Measurements from ENCODE around the gene CTNNA3. TPM values are rescaled to one million over a fixed set of nuclear protein-coding genes. Genes with fewer than 3 reads are reported as not detected.
"Not testable (repeated sequence)": the region's sequence is repeated elsewhere in the genome, so short reads cannot be mapped to it uniquely, and the experiment has no call there.

CTNNA3 gene
- polyA plus RNA-seq, 6 donors from 2014 or later, result 0.38 to 1.2 TPM; not detected in 4

- Mint-ChIP-seq H3K27ac (no peak overlapping the region), H3K4me1 (peaks cover 0 to 1% (median 0%) of the 10 kb centered on the region in 3 donors), H3K27me3 (no peaks in the 10 kb centered on the region), H3K4me3 (no peak overlapping the region), H3K36me3 (no peaks in the 10 kb centered on the region), H3K9me3 (peaks cover 0 to 3% (median 0%) of the 10 kb centered on the region in 7 donors)
- no peak for DNase-seq
- ATAC-seq (ENCODE audit: low read depth in 2 of 2), result no peak
These were observed 438.4 kb downstream of the CTNNA3 start for GRCh38 chr10:67257427-67258144.

- Mint-ChIP-seq H3K27ac (no peak overlapping the region), H3K36me3 (no peaks in the 10 kb centered on the region), H3K9me3 (peaks cover 0 to 3% (median 0%) of the 10 kb centered on the region in 7 donors), H3K4me1 (no peaks in the 10 kb centered on the region), H3K27me3 (no peaks in the 10 kb centered on the region), H3K4me3 (no peak overlapping the region)
- DNase-seq (no peak), ATAC-seq (ENCODE audit: low read depth in 2 of 2) (no peak)
These were observed 439.0 kb downstream of the CTNNA3 start for GRCh38 chr10:67257018-67257417.

- no peaks in the 10 kb centered on the region for H3K27me3 Mint-ChIP-seq
- H3K4me3 Mint-ChIP-seq, result no peak overlapping the region
- no peaks in the 10 kb centered on the region for H3K36me3 Mint-ChIP-seq
- H3K4me1 Mint-ChIP-seq, result no peaks in the 10 kb centered on the region
- DNase-seq (no peak), ATAC-seq (ENCODE audit: low read depth in 2 of 2) (no peak)
- peaks cover 0 to 7% (median 3%) of the 10 kb centered on the region in 7 donors for H3K9me3 Mint-ChIP-seq
- no peak overlapping the region for H3K27ac Mint-ChIP-seq
These were observed 445.3 kb downstream of the CTNNA3 start for GRCh38 chr10:67250686-67251085.

GRCh38 chr10:67246066-67246555, 449.9 kb downstream of the CTNNA3 start:
- no peak for DNase-seq
- no peaks in the 10 kb centered on the region for H3K27me3 Mint-ChIP-seq

GRCh38 chr10:67242528-67242927, 453.5 kb downstream of the CTNNA3 start:
- DNase-seq (no peak), ATAC-seq (ENCODE audit: low read depth in 2 of 2) (no peak)
- no peak overlapping the region for H3K4me3 Mint-ChIP-seq
- H3K27me3 Mint-ChIP-seq, result no peaks in the 10 kb centered on the region
- peaks cover 0 to 9% (median 3%) of the 10 kb centered on the region in 7 donors for H3K9me3 Mint-ChIP-seq
- no peak overlapping the region for H3K27ac Mint-ChIP-seq
- H3K4me1 Mint-ChIP-seq, result no peaks in the 10 kb centered on the region
- no peaks in the 10 kb centered on the region for H3K36me3 Mint-ChIP-seq

More at GRCh38 chr10:67246066-67246555, 449.9 kb downstream of the CTNNA3 start:
- no peaks in the 10 kb centered on the region for H3K4me1 Mint-ChIP-seq
- no peaks in the 10 kb centered on the region for H3K36me3 Mint-ChIP-seq
- H3K27ac Mint-ChIP-seq, result no peak overlapping the region
- ATAC-seq (ENCODE audit: low read depth in 2 of 2), result no peak
- H3K4me3 Mint-ChIP-seq, result no peak overlapping the region
- H3K9me3 Mint-ChIP-seq, result peaks cover 0 to 6% (median 1%) of the 10 kb centered on the region in 7 donors

GRCh38 chr10:67241451-67241850, 454.5 kb downstream of the CTNNA3 start:
- H3K27ac Mint-ChIP-seq, result no peak overlapping the region
- no peaks in the 10 kb centered on the region for H3K36me3 Mint-ChIP-seq
- peaks cover 0 to 9% (median 6%) of the 10 kb centered on the region in 7 donors for H3K9me3 Mint-ChIP-seq
- DNase-seq (no peak), ATAC-seq (ENCODE audit: low read depth in 2 of 2) (no peak)
- H3K27me3 Mint-ChIP-seq, result no peaks in the 10 kb centered on the region
- no peaks in the 10 kb centered on the region for H3K4me1 Mint-ChIP-seq
- H3K4me3 Mint-ChIP-seq, result no peak overlapping the region

GRCh38 chr10:67239864-67240497, 456.0 kb downstream of the CTNNA3 start:
- H3K27ac Mint-ChIP-seq, result no peak overlapping the region
- no peak for ATAC-seq (ENCODE audit: low read depth in 2 of 2)
- no peaks in the 10 kb centered on the region for H3K36me3 Mint-ChIP-seq
- H3K9me3 Mint-ChIP-seq, result peaks cover 0 to 9% (median 6%) of the 10 kb centered on the region in 7 donors
- no peaks in the 10 kb centered on the region for H3K27me3 Mint-ChIP-seq
- H3K4me1 Mint-ChIP-seq, result no peaks in the 10 kb centered on the region
- DNase-seq, result no peak
- no peak overlapping the region for H3K4me3 Mint-ChIP-seq

GRCh38 chr10:67230680-67231500, 465.1 kb downstream of the CTNNA3 start:
- peaks cover 0 to 13% of the 10 kb centered on the region in 2 donors for H3K36me3 Mint-ChIP-seq
- peaks cover 19 to 31% (median 22%) of the 10 kb centered on the region in 3 donors for H3K27me3 Mint-ChIP-seq
- not testable (repeated sequence) for H3K4me3 Mint-ChIP-seq; ATAC-seq (ENCODE audit: low read depth in 2 of 2); DNase-seq; H3K27ac Mint-ChIP-seq; H3K4me1 Mint-ChIP-seq
- H3K9me3 Mint-ChIP-seq, result peaks cover 6 to 31% (median 24%) of the 10 kb centered on the region in 7 donors

GRCh38 chr10:67225226-67225625, 470.8 kb downstream of the CTNNA3 start:
- no peaks in the 10 kb centered on the region for H3K4me1 Mint-ChIP-seq
- DNase-seq (no peak), ATAC-seq (ENCODE audit: low read depth in 2 of 2) (no peak)
- peaks cover 13 to 22% (median 17%) of the 10 kb centered on the region in 3 donors for H3K27me3 Mint-ChIP-seq
- peaks cover 0 to 8% of the 10 kb centered on the region in 2 donors for H3K36me3 Mint-ChIP-seq
- H3K9me3 Mint-ChIP-seq, result peaks cover 11 to 33% (median 20%) of the 10 kb centered on the region in 7 donors
- no peak overlapping the region for H3K4me3 Mint-ChIP-seq
- H3K27ac Mint-ChIP-seq, result peak overlapping the region in 1 of 6 donors; percentile 27

GRCh38 chr10:67224553-67224952, 471.4 kb downstream of the CTNNA3 start:
- DNase-seq (no peak), ATAC-seq (ENCODE audit: low read depth in 2 of 2) (no peak)
- Mint-ChIP-seq H3K9me3 (peaks cover 8 to 30% (median 17%) of the 10 kb centered on the region in 7 donors), H3K36me3 (peaks cover 0 to 8% of the 10 kb centered on the region in 2 donors), H3K4me3 (no peak overlapping the region), H3K27ac (no peak overlapping the region), H3K27me3 (peaks cover 8 to 15% (median 10%) of the 10 kb centered on the region in 3 donors), H3K4me1 (no peaks in the 10 kb centered on the region)

GRCh38 chr10:67222934-67223333, 473.1 kb downstream of the CTNNA3 start:
- Mint-ChIP-seq H3K36me3 (peaks cover 0 to 4% of the 10 kb centered on the region in 2 donors), H3K9me3 (peaks cover 3 to 29% (median 12%) of the 10 kb centered on the region in 7 donors), H3K27me3 (peaks cover 3 to 19% (median 4%) of the 10 kb centered on the region in 3 donors), H3K4me1 (no peaks in the 10 kb centered on the region), H3K27ac (no peak overlapping the region), H3K4me3 (no peak overlapping the region)
- DNase-seq (no peak), ATAC-seq (ENCODE audit: low read depth in 2 of 2) (no peak)

GRCh38 chr10:67221939-67222494, 474.0 kb downstream of the CTNNA3 start:
- no peak for ATAC-seq (ENCODE audit: low read depth in 2 of 2)
- peaks cover 0 to 14% (median 0%) of the 10 kb centered on the region in 3 donors for H3K27me3 Mint-ChIP-seq
- H3K36me3 Mint-ChIP-seq, result no peaks in the 10 kb centered on the region
- no peaks in the 10 kb centered on the region for H3K4me1 Mint-ChIP-seq
- H3K9me3 Mint-ChIP-seq, result peaks cover 0 to 24% (median 8%) of the 10 kb centered on the region in 7 donors
- no peak for DNase-seq
- H3K4me3 Mint-ChIP-seq, result no peak overlapping the region
- no peak overlapping the region for H3K27ac Mint-ChIP-seq

GRCh38 chr10:67211680-67212079, 484.3 kb downstream of the CTNNA3 start:
- peaks cover 0 to 2% (median 0%) of the 10 kb centered on the region in 7 donors for H3K9me3 Mint-ChIP-seq
- ATAC-seq (ENCODE audit: low read depth in 2 of 2), result no peak

More at GRCh38 chr10:67211680-67212079, 484.3 kb downstream of the CTNNA3 start:
- no peak overlapping the region for H3K4me3 Mint-ChIP-seq
- DNase-seq, result no peak
- H3K4me1 Mint-ChIP-seq, result no peaks in the 10 kb centered on the region
- H3K27ac Mint-ChIP-seq, result no peak overlapping the region
- H3K27me3 Mint-ChIP-seq, result no peaks in the 10 kb centered on the region
- H3K36me3 Mint-ChIP-seq, result no peaks in the 10 kb centered on the region
